HepG2 (cell line): ENCODE results near the gene SLC35B4. TPM values are rescaled to one million over a fixed set of nuclear protein-coding genes. Genes with fewer than 3 reads are reported as not detected.
A peak's percentile ranks its signal among the peaks of the same experiment; 100 is the strongest.

Source experiments
- KAT2B ChIP-seq: fragments of 150-350 bp; IDR thresholded peaks from 2 replicates; pipeline ENCODE4 v1.6.1; 2014; ENCODE audit warnings: low read depth, low read length, borderline replicate concordance
- NFAT5 ChIP-seq: sonication (generic); formaldehyde crosslinking; IDR thresholded peaks from 2 replicates; pipeline ENCODE4 v1.4.0; 2020; ENCODE audit warnings: missing genetic modification reagents
- NFATC3 ChIP-seq: sonication (generic); formaldehyde crosslinking; IDR thresholded peaks from 2 replicates; pipeline ENCODE4 v1.5.1; 2020; ENCODE audit warnings: mild to moderate bottlenecking, missing genetic modification reagents
- NR2C2 ChIP-seq: sonication (generic); formaldehyde crosslinking; IDR thresholded peaks from 2 replicates; pipeline ENCODE4 v1.4.0; 2020; ENCODE audit warnings: missing genetic modification reagents, mild to moderate bottlenecking, moderate library complexity, borderline replicate concordance
- NR2F1 ChIP-seq, 2 experiments: fragments of 450-650 bp in 1 of 2; formaldehyde crosslinking in 1 of 2; IDR thresholded peaks; 2 replicates each; pipeline versions ENCODE4 v1.5.0 to v1.6.1; 2016 to 2020; ENCODE audit warnings: mild to moderate bottlenecking in 1 of 2, missing compliant biosample characterization in 1 of 2, missing genetic modification reagents in 1 of 2, moderate library complexity in 1 of 2
- RAD51 ChIP-seq: fragments of 450-650 bp; IDR thresholded peaks from 2 replicates; pipeline ENCODE4 v1.6.1; 2016; ENCODE audit warnings: borderline replicate concordance
- RBAK ChIP-seq: sonication (generic); formaldehyde crosslinking; IDR thresholded peaks from 2 replicates; pipeline ENCODE4 v1.5.1; 2020; ENCODE audit warnings: mild to moderate bottlenecking, missing genetic modification reagents
- RCOR2 ChIP-seq: IDR thresholded peaks from 2 replicates; pipeline ENCODE4 v1.6.1; 2016; ENCODE audit warnings: missing biosample characterization, missing genetic modification reagents
- SOX13 ChIP-seq, 3 experiments: fragments of 450-650 bp in 1 of 3; sonication (generic) in 1 of 3; formaldehyde crosslinking in 1 of 3; IDR thresholded peaks in 2 of 3; conservative IDR thresholded peaks in 1 of 3; 2 replicates each; pipeline versions ENCODE4 v1.5.0 to v1.6.1; 2016 to 2020; ENCODE audit warnings: antibody characterized with exemption in 1 of 3, mild to moderate bottlenecking in 1 of 3, missing compliant biosample characterization in 1 of 3, missing genetic modification reagents in 1 of 3, moderate library complexity in 1 of 3
- THAP7 ChIP-seq: sonication (generic); formaldehyde crosslinking; IDR thresholded peaks from 2 replicates; pipeline ENCODE4 v1.8.1; 2023; ENCODE audit warnings: mild to moderate bottlenecking, missing genetic modification reagents
- ZBTB38 ChIP-seq: sonication (generic); formaldehyde crosslinking; IDR thresholded peaks from 2 replicates; pipeline ENCODE4 v1.5.1; 2020; ENCODE audit warnings: mild to moderate bottlenecking, missing genetic modification reagents
- ZNF230 ChIP-seq: sonication (generic); formaldehyde crosslinking; IDR thresholded peaks from 2 replicates; pipeline ENCODE4 v1.4.0; 2020; ENCODE audit warnings: mild to moderate bottlenecking, missing genetic modification reagents
- ZNF574 ChIP-seq: sonication (generic); formaldehyde crosslinking; IDR thresholded peaks from 2 replicates; pipeline ENCODE4 v1.4.0; 2020; ENCODE audit warnings: missing genetic modification reagents
- ZNF724P ChIP-seq: sonication (generic); formaldehyde crosslinking; IDR thresholded peaks from 2 replicates; pipeline ENCODE4 v1.8.0; 2022; ENCODE audit warnings: missing genetic modification reagents, borderline replicate concordance
- ZNF766 ChIP-seq: sonication (generic); formaldehyde crosslinking; IDR thresholded peaks from 2 replicates; pipeline ENCODE4 v1.5.0; 2020; ENCODE audit warnings: missing genetic modification reagents, borderline replicate concordance
- ZSCAN9 ChIP-seq: IDR thresholded peaks from 2 replicates; pipeline ENCODE4 v1.6.1; 2016; ENCODE audit warnings: borderline replicate concordance
- polyA plus RNA-seq, 8 experiments: library from polyadenylated mRNA; depleted of rRNA in 3 of 8; stranded (reverse) in 7 of 8; unstranded in 1 of 8; fragments of >200 nt; fragmentation: Illumina TruSeq in 4 of 8; extraction: Trizol in 4 of 8; gene quantifications; 2 replicates each; pipeline versions ENCODE4 v1.2.1 to v1.2.3, GENCODE V29; 2011 to 2016; ENCODE audit warnings: low read depth in 4 of 8, missing spikeins in 1 of 8, mixed read lengths in 1 of 8; ENCODE audit not compliant: insufficient read depth in 1 of 8
- total RNA-seq, 5 experiments: library from RNA; depleted of rRNA; stranded (reverse); fragments of >200 nt; fragmentation: Illumina TruSeq; extraction: Trizol; gene quantifications; 2 replicates each; pipeline ENCODE4 v1.2.3, GENCODE V29; 2016; ENCODE audit warnings: low read depth in 1 of 5

Gene SLC35B4
- total and polyA plus RNA-seq, 2 of the 13 experiments (the other 11 are each of a cell fraction or from before 2014, with no cell fraction given): 17.1 to 17.8 TPM

- TF ChIP-seq SOX13 (IDR thresholded peaks at IDR 0.05) (no peak), SOX13 (CRISPR knock-in tag; conservative IDR thresholded peaks at IDR 0.05 in 1 of 2, IDR thresholded peaks at IDR 0.05 in 1 of 2) (peak in 1 of 2 experiments; percentile 80; a peak in 2 of 4 replicates), ZNF574 (CRISPR knock-in tag) (no peak), KAT2B (no peak), ZNF724P (CRISPR knock-in tag) (no peak), ZSCAN9 (no peak), RCOR2 (CRISPR knock-in tag) (0 out of 2 replicates have a peak, but pooled peaks have one; percentile 23), NR2F1 (CRISPR knock-in tag; IDR thresholded peaks at IDR 0.05) (no peak), NR2C2 (CRISPR knock-in tag) (no peak), ZNF230 (CRISPR knock-in tag) (no peak), RAD51 (no peak), NFAT5 (CRISPR knock-in tag) (no peak), ZNF766 (CRISPR knock-in tag) (no peak), ZBTB38 (CRISPR knock-in tag) (no peak), THAP7 (CRISPR knock-in tag) (no peak), RBAK (CRISPR knock-in tag) (no peak), NFATC3 (no peak)
These were observed 39.2 kb upstream of the SLC35B4 start (continued) for GRCh38 chr7:134355927-134356326.
